ENCODE measurements around the gene CD3G. TPM values are rescaled to one million over a fixed set of nuclear protein-coding genes. Genes with fewer than 3 reads are reported as not detected.

The CD3G gene
- total and polyA plus RNA-seq, 9 of the 15 experiments (the other 6 are each of a cell fraction or from before 2014, with no cell fraction given): 0.30 to 1.7 (median 0.47) TPM

- in situ Hi-C loops (cut with MboI): no loop called here
- H3K36me3 ChIP-seq (ENCODE audit: control insufficient read depth, insufficient read depth, low read length): no peaks in the 10 kb centered on the region
- POLR2A ChIA-PET: no interaction called here
- H3K4me2 ChIP-seq (ENCODE audit: insufficient read depth, low read length): peak overlapping the region; percentile 13; the same call in 1 of the 2 replicates
- H3K4me3 ChIP-seq: no peak overlapping the region
- WGBS (ENCODE audit: insufficient coverage, low coverage, missing lambda C conversion rate): 0% methylated on average over 1 of the region's 1 CpG
- peaks cover 29 to 42% of the 10 kb centered on the region in 2 experiments for H3K4me1 ChIP-seq (replicated peaks in 1 of 2; ENCODE audit: control insufficient read depth in 2 of 2, insufficient read depth in 2 of 2, low read length in 2 of 2)
- H4K20me1 ChIP-seq (replicated peaks; ENCODE audit: control insufficient read depth, insufficient read depth, low read length): no peaks in the 10 kb centered on the region
- H3K9me3 ChIP-seq (replicated peaks; ENCODE audit: control insufficient read depth, insufficient read depth, low read depth, low read length): no peaks in the 10 kb centered on the region
- peak; percentile 78 for FAIRE-seq
- no peaks in the 10 kb centered on the region for H3K27me3 ChIP-seq (ENCODE audit: control insufficient read depth in 2 of 2, insufficient read depth in 2 of 2, low read length in 2 of 2)
- H3K9ac ChIP-seq (ENCODE audit: insufficient read depth in 1 of 2, low read depth in 2 of 2, low read length in 2 of 2): peak overlapping the region in 1 of 2 experiments; percentile 50; a peak in 1 of 4 replicates
- H3K27ac ChIP-seq (ENCODE audit: extremely low read depth, low read depth, low read length): no peak overlapping the region; the same call in 2 of the 3 replicates
- no TSS peak for BruUV-seq (replicated peaks)
- CTCF ChIA-PET (ENCODE audit: low intra/inter-chr PET ratio): interaction anchor here (0.7 kb wide), 1 partner anchor 147 kb away, joined by 3 read pairs; no protein-coding TSS in a partner anchor
- peaks cover 3% of the 10 kb centered on the region for H3K9me1 ChIP-seq (ENCODE audit: control insufficient read depth, insufficient read depth, low read length)
- H2AFZ ChIP-seq (ENCODE audit: low read depth, low read length): peak overlapping the region; percentile 68; the same call in 1 of the 2 replicates
- peak; percentile 32 for ATAC-seq
- intact Hi-C loops (cut with micrococcal nuclease): no loop called here
- H3K79me2 ChIP-seq (ENCODE audit: control insufficient read depth, insufficient read depth, low read length): no peaks in the 10 kb centered on the region
- DNase-seq (ENCODE audit: extremely low read depth in 1 of 4, low spot score in 3 of 4): peak in 1 of 4 experiments; percentile 56
- TF ChIP-seq DEAF1 (CRISPR knock-in tag; IDR thresholded peaks at IDR 0.05) (no peak), ZNF384 (IDR thresholded peaks at IDR 0.05; ENCODE audit: low read depth, low read length) (no peak), RCOR1 (IDR thresholded peaks at IDR 0.05; ENCODE audit: borderline replicate concordance in 1 of 2, low read depth in 2 of 2, low read length in 2 of 2) (peak in 1 of 2 experiments; percentile 62; a peak in 2 of 4 replicates), CEBPG (CRISPR knock-in tag; IDR thresholded peaks at IDR 0.05) (no peak), CEBPG (tag; conservative IDR thresholded peaks at IDR 0.05 in 1 of 2, IDR thresholded peaks at IDR 0.05 in 1 of 2) (peak; percentile 41 to 57; a peak in 2 of 4 replicates), ZNF583 (CRISPR knock-in tag; IDR thresholded peaks at IDR 0.05) (no peak), U2AF2 (optimal IDR thresholded peaks at IDR 0.05; ENCODE audit: low read depth, low read length) (no peak), OTX1 (CRISPR knock-in tag; IDR thresholded peaks at IDR 0.05) (no peak), CREM (IDR thresholded peaks at IDR 0.05; ENCODE audit: low read depth) (peak; percentile 17; the same call in 1 of the 2 replicates), BMI1 (IDR thresholded peaks at IDR 0.05; ENCODE audit: low read length) (no peak), SMAD1 (IDR thresholded peaks at IDR 0.05; ENCODE audit: low read depth, low read length, partially characterized antibody) (no peak), RUNX1 (IDR thresholded peaks at IDR 0.05; ENCODE audit: low read depth) (no peak), ZNF121 (CRISPR knock-in tag; conservative IDR thresholded peaks at IDR 0.05) (no peak)
- TF ChIP-seq, protein P1, sequence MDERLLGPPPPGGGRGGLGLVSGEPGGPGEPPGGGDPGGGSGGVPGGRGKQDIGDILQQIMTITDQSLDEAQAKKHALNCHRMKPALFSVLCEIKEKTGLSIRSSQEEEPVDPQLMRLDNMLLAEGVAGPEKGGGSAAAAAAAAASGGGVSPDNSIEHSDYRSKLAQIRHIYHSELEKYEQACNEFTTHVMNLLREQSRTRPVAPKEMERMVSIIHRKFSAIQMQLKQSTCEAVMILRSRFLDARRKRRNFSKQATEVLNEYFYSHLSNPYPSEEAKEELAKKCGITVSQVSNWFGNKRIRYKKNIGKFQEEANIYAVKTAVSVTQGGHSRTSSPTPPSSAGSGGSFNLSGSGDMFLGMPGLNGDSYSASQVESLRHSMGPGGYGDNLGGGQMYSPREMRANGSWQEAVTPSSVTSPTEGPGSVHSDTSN (CRISPR knock-in tag; IDR thresholded peaks at IDR 0.05; ENCODE audit: low read depth): no peak
- TF ChIP-seq, protein P1 (tag; conservative IDR thresholded peaks at IDR 0.05; ENCODE audit: low read depth): no peak
- TF ChIP-seq, protein P2, sequence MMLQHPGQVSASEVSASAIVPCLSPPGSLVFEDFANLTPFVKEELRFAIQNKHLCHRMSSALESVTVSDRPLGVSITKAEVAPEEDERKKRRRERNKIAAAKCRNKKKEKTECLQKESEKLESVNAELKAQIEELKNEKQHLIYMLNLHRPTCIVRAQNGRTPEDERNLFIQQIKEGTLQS (IDR thresholded peaks at IDR 0.05): peak; percentile 53; the same call in 1 of the 2 replicates
- TF ChIP-seq, protein P2 (CRISPR knock-in tag; conservative IDR thresholded peaks at IDR 0.05): no peak
Measured at GRCh38 chr11:118319337-118319707, 24.8 kb upstream of the CD3G start.
